ENCODE measurements around the gene KCNN3.

The KCNN3 gene

GRCh38 chr1:154793685-154794084 lies 76.4 kb downstream of the KCNN3 start:
- TF ChIP-seq CTCF (IDR thresholded peaks at IDR 0.05; ENCODE audit: control insufficient read depth, insufficient read depth, low read depth, low read length, missing control alignments) = no peak
- DNase-seq (ENCODE audit: low read depth) = no peak
- H3K4me3 ChIP-seq (ENCODE audit: control insufficient read depth, low read depth, low read length) = no peak overlapping the region

DNA sequence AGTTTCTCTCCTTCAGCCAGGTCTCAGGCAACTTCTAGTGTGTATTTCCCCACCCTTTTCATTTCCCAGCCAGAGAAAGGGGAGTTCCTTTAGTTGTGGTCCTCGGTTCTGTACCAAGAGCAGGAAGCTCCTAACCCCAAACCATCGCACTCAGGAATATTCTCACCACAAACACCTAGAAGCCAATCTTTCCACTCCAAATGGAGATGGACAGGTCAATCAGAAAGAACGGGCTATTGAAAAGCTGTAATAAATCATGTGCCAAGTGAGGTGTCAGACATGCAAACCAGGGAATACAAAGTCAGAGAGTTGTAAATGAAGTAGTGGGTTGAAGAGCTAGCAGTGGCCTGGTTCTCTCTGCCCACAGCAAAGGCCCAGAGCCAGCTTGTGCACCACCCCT lies 77.2 kb downstream of the KCNN3 start:
- DNase-seq (ENCODE audit: low read depth) = no peak
- TF ChIP-seq CTCF (IDR thresholded peaks at IDR 0.05; ENCODE audit: control insufficient read depth, insufficient read depth, low read depth, low read length, missing control alignments) = no peak
- no peak overlapping the region for H3K4me3 ChIP-seq (ENCODE audit: control insufficient read depth, low read depth, low read length)

GRCh38 chr1:154791292-154792166 lies 78.6 kb downstream of the KCNN3 start:
- no peak for DNase-seq (ENCODE audit: low read depth)
- no peak overlapping the region for H3K4me3 ChIP-seq (ENCODE audit: control insufficient read depth, low read depth, low read length)
- no peak for TF ChIP-seq CTCF (IDR thresholded peaks at IDR 0.05; ENCODE audit: control insufficient read depth, insufficient read depth, low read depth, low read length, missing control alignments)

GRCh38 chr1:154788886-154789285 lies 81.2 kb downstream of the KCNN3 start:
- H3K4me3 ChIP-seq (ENCODE audit: control insufficient read depth, low read depth, low read length) = no peak overlapping the region
- DNase-seq (ENCODE audit: low read depth) = no peak
- TF ChIP-seq CTCF (IDR thresholded peaks at IDR 0.05; ENCODE audit: control insufficient read depth, insufficient read depth, low read depth, low read length, missing control alignments) = no peak

- DNase-seq (ENCODE audit: low read depth) = no peak
- no peak overlapping the region for H3K4me3 ChIP-seq (ENCODE audit: control insufficient read depth, low read depth, low read length)
- TF ChIP-seq CTCF (IDR thresholded peaks at IDR 0.05; ENCODE audit: control insufficient read depth, insufficient read depth, low read depth, low read length, missing control alignments) = no peak
These were observed 81.8 kb downstream of the KCNN3 start for GRCh38 chr1:154788110-154788870.

- DNase-seq (ENCODE audit: low read depth) = no peak
- no peak overlapping the region for H3K4me3 ChIP-seq (ENCODE audit: control insufficient read depth, low read depth, low read length)
- no peak for TF ChIP-seq CTCF (IDR thresholded peaks at IDR 0.05; ENCODE audit: control insufficient read depth, insufficient read depth, low read depth, low read length, missing control alignments)
These were observed 83.1 kb downstream of the KCNN3 start for GRCh38 chr1:154786804-154787570.

Measured in AG09309 (cell line).